Measurements from ENCODE around the gene ANAPC15. TPM values are rescaled to one million over a fixed set of nuclear protein-coding genes. Genes with fewer than 3 reads are reported as not detected.
A peak's percentile ranks its signal among the peaks of the same experiment; 100 is the strongest.

The ANAPC15 gene
- total and polyA plus RNA-seq, 2 of the 13 experiments (the other 11 are each of a cell fraction or from before 2014, with no cell fraction given) = 18.8 to 25.7 TPM

- TF ChIP-seq ZNF276 (CRISPR knock-in tag; IDR thresholded peaks at IDR 0.05; ENCODE audit: low read depth) (no peak), DBP (CRISPR knock-in tag; IDR thresholded peaks at IDR 0.05; ENCODE audit: not compliant biosample characterization) (no peak), FOXC1 (CRISPR knock-in tag; IDR thresholded peaks at IDR 0.05; ENCODE audit: borderline replicate concordance) (peak; percentile 67; the same call in 1 of the 2 replicates), TBX3 (IDR thresholded peaks at IDR 0.05; ENCODE audit: borderline replicate concordance) (peak; percentile 49; the same call in 1 of the 2 replicates), ELF4 (CRISPR knock-in tag; IDR thresholded peaks at IDR 0.05; ENCODE audit: borderline replicate concordance) (no peak), ZNF619 (CRISPR knock-in tag; IDR thresholded peaks at IDR 0.05) (no peak), ZBTB1 (CRISPR knock-in tag; IDR thresholded peaks at IDR 0.05; ENCODE audit: borderline replicate concordance) (no peak), TIGD3 (CRISPR knock-in tag; IDR thresholded peaks at IDR 0.05; ENCODE audit: borderline replicate concordance) (no peak), ZNF138 (CRISPR knock-in tag; IDR thresholded peaks at IDR 0.05; ENCODE audit: low read depth) (peak; percentile 50; the same call in 1 of the 2 replicates), SUZ12 (IDR thresholded peaks at IDR 0.05; ENCODE audit: low read depth, low read length) (no peak), CHD2 (IDR thresholded peaks at IDR 0.05; ENCODE audit: low read depth, low read length) (no peak; the same call in 1 of the 2 replicates), ZNF605 (CRISPR knock-in tag; IDR thresholded peaks at IDR 0.05) (no peak; the same call in none of the 2 replicates), MXD1 (CRISPR knock-in tag; IDR thresholded peaks at IDR 0.05) (peak; percentile 87), ZNF780A (CRISPR knock-in tag; IDR thresholded peaks at IDR 0.05) (no peak), ZFP36L1 (CRISPR knock-in tag; IDR thresholded peaks at IDR 0.05) (no peak), POLR2AphosphoS5 (IDR thresholded peaks at IDR 0.05; ENCODE audit: low read depth, low read length) (peak; percentile 73), RXRB (CRISPR knock-in tag; IDR thresholded peaks at IDR 0.05; ENCODE audit: borderline replicate concordance) (peak; percentile 23; the same call in 1 of the 2 replicates), ZNF143 (CRISPR knock-in tag; IDR thresholded peaks at IDR 0.05) (peak; percentile 34; the same call in 1 of the 2 replicates), ZNF235 (CRISPR knock-in tag; IDR thresholded peaks at IDR 0.05; ENCODE audit: borderline replicate concordance) (peak; percentile 49), PRDM15 (CRISPR knock-in tag; IDR thresholded peaks at IDR 0.05) (peak; percentile 15; the same call in 1 of the 2 replicates)
Measured at GRCh38 chr11:72102946-72103753, 9.3 kb downstream of the ANAPC15 start, which contains the start of gene LAMTOR1 (continued).
